Islet of Langerhans (tissue), 1 donor: Measurements from ENCODE around the gene TFR2.
"Not testable (repeated sequence)": the region's sequence is repeated elsewhere in the genome, so short reads cannot be mapped to it uniquely, and the experiment has no call there.

Experiments used
- FAIRE-seq: peaks from one replicate; lab custom pipeline; 2011; peaks lifted over from hg19 to GRCh38; lab: Jason Lieb, UNC

The TFR2 gene

DNA sequence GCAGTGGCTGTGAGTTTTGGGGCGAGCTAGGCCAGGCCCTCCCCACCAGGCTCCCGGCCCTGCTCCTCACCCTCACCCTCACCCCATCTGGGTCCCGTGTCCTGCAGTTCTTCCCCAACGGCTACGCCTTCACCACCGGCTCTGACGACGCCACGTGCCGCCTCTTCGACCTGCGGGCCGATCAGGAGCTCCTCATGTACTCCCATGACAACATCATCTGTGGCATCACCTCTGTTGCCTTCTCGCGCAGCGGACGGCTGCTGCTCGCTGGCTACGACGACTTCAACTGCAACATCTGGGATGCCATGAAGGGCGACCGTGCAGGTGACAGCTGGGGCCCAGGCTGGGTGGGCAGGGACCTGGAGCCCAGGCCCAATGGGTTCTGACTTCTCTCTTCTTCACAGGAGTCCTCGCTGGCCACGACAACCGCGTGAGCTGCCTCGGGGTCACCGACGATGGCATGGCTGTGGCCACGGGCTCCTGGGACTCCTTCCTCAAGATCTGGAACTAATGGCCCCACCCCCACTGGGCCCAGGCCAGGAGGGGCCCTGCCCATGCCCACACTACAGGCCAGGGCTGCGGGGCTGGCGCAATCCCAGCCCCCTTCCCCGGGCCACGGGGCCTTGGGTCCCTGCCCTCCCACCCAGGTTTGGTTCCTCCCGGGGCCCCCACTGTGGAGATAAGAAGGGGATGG is 37.1 kb upstream of the TFR2 start:
- FAIRE-seq = no peak

DNA sequence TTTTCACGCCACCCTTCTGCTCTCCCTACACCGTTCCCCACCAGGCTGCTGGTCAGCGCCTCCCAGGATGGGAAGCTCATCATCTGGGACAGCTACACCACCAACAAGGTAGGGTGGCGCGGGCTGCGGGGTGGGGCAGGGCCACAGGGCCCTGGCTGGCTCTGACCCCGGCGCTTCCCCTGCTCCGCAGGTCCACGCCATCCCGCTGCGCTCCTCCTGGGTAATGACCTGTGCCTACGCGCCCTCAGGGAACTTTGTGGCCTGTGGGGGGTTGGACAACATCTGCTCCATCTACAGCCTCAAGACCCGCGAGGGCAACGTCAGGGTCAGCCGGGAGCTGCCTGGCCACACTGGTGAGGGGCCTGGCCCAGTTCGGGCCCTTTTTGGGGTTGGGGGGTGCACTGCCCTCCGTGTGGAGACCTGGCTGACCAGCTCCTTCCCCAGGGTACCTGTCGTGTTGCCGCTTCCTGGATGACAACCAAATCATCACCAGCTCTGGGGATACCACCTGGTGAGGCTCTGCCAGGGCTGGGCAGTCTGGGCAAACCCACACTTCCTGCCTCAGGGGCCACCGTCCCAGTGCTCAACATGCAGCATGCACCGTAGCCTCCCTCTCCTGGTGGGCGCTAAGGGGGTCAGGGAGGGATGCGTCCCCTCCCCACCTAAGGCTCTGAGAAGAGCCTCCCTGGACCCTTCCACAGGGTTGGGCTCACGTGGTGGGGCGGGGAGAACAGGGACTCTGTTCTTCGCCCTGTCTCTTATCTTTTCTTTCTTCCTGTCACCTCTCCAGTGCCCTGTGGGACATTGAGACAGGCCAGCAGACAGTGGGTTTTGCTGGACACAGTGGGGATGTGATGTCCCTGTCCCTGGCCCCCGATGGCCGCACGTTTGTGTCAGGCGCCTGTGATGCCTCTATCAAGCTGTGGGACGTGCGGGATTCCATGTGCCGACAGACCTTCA is 36.2 kb upstream of the TFR2 start:
- FAIRE-seq = no peak

DNA sequence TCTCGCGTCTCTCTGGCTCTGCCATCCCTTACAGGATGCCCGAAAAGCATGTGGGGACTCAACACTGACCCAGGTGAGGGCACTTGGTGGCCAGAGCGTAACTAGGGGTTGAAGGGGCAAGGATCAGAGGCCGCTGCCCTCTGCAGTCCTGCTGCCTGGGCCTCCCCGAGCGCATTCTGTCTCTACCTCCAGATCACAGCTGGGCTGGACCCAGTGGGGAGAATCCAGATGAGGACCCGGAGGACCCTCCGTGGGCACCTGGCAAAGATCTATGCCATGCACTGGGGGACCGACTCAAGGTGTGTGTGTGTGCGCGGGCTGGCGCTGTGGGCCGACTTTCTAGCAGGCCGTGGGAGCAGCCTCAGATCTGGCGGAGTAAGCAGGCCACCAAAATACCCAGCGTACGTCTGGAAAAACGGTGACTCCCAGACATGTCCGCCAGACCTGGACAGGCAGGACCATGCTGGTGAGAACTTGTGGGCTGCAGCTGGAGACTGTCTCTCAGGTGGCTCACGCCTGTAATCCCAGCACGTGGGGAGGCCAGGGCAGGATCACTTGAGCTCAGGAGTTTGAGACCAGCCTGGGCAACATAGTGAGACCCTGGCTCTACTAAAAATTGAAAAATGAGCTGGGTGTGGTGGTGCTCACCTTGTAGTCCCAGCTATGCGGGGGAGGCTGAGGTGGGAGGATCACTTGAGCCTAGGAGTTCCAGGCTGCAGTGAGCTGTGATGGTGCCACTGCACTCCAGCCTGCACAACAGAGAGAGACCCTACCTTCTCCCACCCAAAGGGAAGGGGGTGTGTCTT is 35.4 kb upstream of the TFR2 start:
- FAIRE-seq = no peak

DNA sequence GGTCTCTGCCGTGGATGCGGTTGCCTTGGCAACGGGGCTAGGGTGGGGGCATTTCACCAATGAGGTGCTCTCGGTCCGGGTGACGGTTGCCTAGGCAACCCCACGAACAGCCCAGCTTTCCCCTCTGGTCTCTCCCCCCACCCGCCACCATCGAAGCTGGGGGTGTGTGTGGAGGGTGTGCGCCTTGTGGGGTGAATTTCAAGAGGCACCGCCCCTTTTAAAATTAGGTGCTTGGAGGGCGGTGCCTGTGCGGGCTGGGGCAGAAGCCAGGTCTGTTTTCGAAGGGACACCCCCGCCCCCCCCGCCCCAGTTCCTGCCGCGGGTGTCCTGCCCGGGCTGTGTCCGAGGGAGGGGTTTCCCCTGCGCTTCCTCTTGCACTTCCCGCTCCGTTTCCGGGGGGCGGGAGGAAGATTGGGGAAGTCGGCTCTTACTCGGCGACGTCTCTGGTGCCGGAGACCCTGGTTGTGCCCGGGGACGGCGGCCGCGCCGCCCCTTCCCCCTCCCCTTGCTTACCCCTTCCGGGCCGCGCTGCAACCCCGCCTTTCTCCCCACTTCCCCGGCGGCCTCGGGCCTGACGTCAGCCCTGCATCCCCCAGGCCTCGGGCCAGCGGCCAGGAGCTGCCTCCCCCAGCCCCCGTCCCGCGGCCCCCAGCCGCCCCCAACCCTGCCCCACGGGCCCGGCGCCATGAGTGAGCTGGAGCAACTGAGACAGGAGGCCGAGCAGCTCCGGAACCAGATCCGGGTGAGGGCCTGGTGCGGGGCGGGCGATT is 34.4 kb upstream of the TFR2 start:
- FAIRE-seq = no peak

DNA sequence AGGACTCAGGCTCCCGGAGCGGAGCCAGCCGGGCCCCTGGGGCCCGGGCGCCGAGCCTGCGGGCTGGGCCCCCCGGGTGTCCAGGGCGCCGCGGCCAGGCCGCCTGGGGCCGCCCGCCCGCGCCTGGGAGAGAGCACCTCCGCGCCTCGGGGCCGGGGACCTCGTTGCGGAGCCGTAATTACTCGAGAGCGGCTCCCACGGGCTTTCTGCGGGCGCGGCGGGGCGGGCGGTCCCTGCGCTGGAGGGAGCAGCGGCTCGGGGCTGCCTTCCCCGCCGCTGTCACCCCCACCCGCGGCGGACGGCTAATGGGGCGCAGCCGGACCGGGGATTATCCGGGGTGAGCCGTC is 33.7 kb upstream of the TFR2 start:
- no peak for FAIRE-seq

DNA sequence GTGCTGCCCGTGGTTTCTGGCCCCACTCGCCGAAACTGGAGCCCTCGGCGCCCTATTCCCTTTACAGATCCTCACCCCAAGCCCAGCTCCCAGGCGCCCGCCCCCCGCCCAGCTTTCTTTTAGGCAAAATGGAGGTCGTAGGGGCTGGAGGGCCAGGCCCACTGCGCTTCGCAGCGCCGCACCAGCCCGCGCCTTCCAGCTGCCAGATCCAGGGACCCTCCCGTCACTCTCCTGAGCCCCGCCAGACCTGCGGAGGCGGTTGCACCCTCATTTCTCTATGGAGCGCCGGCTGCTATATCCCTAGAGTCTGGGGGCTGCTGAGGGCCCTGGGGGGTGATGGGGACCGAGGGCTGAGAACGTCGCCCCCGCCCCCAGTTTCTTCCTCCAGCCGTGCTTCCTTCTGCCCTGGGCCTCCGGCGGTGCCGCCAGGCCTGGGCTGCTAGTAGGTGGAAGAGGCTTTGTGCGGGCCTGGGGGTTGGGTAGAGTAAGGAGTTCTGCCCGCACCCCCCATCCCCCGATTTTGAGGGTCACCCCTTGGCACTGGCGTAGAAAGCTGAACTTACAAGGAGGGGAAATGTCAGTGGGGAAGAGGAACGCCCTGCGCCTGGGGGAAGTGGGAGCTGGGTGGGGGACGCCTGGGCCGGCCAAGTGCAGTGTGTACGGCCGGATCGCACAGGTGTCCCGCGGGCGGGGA is 33.2 kb upstream of the TFR2 start:
- FAIRE-seq = no peak

DNA sequence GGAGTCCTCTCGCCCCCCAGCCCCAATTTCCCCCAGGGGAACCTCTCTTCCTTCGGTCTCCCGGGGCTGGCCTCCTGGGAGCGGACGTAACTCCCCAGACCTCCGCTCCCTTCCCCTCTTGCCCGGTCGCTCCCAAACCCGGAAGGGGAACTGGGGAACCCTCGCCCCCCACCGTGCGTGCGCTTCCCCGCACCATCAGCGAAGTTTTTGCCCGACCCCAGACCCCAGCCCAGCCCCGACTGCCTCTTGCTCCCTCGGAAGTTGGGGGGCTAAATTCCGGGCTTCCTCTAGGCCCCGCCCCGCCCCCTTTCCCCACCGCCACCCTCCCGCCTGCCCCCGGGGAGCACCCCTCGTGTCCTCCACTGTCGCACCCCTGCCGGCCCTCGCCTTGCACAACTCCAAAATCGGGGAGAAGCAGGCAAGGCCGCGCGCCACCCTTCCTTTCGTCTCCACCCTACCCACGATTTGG is 32.6 kb upstream of the TFR2 start:
- no peak for FAIRE-seq

DNA sequence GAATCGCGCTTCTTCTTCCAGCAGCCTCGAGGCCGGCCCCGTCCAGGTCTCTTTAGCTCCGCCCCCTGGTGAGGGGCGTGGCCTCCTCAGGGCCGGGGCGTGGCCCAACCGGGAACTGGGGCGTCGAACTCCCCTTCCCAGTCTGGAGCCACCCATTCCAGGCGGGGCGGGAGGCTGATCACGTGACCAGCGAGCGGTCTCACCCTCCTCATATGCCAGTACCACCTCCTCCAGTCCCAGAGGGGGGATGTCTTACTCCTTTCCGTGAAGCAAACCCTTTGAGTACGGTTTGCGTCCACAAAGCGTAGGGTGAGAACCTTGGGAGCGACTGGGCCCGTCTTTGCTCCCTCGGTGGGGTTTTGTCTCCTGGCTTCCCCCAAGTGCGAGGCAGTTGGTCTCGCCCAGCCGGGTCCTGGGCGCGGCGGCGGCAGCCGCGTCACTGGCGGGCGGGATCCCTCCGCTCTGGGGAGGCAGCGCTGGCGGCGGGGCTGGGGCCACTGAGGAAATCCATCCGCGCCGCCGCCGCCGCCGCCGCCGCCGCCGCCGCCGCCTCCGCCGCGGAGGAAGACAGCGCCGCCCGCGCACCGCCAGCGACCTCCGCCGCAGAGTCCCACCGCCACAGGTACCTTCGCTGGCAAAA is 32.1 kb upstream of the TFR2 start, which contains the start of gene GNB2:
Gene GNB2, plus strand, starts transcription at position 439 of the 640 bp plus-strand sequence. CDS start 2,526 bp downstream, outside the sequence.
- FAIRE-seq = no peak

DNA sequence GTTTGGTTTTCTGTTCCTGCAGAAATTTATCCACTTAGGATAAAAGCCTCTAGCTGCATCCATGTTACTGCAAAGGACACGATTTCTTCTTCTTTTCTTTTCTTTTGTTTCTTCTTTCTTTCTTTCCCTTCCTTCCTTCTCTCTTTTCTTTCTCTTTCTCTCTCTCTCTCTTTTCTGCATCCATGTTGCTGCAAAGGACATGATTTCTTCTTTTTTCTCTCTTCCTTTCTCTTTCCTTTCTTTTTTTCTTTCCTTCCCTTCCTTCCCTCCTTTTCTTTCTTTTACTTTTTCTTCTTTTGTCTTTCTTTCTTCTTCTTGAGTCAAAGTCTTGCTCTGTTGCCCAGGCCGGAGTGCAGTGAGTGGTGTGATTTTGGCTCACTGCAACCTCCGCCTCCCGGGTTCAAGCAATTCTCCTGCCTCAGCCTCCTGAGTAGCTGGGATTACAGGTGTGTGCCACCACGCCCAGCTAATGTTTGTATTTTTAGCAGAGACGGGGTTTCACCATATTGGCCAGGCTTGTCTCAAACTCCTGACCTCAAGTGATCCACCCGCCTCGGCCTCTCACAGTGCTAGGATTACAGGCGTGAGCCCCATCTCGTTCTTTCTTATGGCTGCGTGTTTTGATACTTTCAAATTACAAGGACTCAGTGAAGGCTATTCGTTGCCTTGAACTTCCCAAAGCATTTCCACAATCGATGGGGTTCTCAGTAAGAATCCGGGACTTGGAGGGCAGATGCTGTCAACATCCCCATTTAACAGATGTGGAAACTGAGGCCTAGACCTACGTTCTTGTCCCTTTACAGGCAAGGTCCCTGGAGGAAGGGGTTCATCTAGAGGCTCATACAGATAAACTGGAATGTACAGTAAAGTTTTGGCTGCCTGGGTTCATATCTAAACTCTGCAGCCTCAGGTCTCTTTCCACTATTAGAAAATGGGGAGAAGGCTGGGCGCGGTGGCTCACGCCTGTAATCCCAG is 30.3 kb upstream of the TFR2 start:
- no peak for FAIRE-seq

DNA sequence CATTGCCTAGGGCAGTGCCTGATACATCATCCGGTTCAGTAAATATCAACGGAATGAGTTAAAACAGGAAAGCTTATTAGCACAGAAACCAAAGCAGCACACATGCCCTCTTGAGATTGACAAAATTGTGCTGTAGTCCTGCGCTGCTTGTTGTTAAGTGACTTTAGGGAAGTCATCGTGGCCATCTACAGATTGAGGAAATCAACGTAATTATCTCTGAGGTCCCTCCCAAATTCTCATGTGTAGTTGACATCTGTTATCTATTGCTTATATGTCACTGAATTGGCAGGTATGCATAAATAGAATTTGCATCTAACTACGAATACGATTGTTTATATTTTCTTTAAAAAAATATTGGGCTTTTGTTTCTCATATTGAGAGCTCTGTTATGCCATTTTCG is 28.7 kb upstream of the TFR2 start:
- FAIRE-seq = no peak

DNA sequence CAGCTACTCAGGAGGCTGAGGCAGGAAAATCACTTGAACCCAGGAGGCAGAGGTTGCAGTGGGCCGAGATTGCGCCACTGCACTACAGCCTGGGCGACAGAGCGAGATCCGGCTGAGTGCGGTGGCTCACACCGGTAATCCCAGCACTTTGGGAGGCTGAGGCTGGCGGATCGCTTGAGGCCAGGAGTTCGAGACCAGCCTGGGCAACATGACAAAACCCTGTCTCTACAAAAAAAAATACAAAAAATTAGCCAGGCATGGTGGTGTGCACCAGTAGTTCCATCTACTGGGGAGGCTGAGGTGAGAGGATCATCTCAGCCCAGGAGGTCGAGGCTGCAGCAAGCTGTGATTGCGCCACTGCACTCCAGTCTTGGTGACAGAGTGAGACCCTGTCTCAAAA is 27.8 kb upstream of the TFR2 start:
- FAIRE-seq = not testable (repeated sequence)

DNA sequence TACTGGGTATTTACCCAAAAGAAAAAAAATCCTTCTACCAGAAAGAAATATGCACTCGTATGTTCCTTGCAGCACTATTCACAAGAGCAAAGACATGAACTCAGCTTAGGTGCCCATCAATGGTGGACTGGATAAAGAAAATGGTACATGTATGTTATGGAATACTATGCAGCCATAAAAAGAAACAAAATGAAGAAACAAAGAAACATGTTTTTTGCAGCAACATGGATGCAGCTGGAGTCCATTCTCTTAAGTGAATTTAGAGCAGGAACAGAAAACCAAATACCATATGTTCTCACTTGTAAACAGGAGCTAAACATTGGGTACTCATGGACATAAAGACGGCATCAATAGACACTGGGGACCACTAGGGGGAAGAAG is 26.7 kb upstream of the TFR2 start:
- FAIRE-seq = no peak

DNA sequence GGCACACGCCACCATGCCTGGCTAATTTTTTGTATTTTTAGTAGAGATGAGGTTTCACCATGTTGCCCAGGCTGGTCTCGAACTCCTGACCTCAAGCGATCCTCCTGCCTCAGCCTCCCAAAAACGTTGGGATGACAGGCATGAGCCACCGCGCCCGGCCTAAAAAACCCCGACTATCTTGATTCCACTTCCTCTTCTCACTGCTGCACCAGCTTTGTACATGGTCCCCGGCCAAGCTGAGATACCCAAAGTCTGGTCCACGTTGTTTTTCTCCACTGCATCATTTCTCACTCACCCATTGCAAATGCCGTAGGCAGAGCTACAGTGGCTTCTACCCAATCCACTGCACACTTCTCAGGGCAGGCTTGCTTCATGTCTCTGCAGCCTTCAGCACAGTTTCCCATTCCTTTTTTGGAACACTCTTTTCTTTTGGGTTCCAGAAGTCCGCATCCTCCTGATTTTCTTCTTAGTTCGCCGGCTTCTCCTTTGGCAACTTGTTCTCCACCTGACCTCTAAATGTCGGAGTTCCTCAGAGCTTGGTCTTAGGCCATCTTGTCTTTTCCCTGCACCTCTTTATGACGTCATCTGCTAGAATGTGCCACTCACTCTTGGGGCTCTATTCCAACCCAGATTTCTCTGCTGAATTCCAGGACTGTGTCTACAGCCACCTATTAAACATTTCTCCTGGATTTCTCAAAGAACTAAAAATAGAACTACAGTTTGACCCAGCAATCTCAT is 26.1 kb upstream of the TFR2 start:
- no peak for FAIRE-seq

DNA sequence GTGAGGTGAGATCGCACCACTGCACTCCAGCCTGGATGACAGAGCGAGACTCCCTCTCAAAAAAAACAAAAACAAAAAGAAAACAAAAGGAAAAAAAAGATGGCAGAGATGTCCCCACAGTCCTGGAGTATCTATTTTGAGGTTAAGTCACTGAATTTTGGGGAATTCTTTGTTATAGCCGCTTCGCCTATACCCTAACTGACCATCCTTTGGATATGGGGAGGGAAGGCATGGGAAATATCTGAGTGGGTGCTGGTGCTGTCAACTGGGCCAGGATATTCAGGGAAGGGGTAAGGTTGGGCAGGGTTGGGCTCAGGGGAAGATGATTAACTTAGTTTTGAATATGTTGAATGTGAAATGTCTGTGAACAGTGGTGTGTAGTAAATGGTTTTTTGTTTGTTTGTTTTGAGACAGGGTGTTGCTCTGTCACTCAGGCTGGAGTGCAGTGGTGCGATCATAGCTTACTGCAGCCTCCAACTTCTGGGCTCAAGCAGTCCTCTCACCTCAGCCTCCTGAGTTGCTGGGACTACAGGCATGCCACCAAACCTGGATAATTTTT is 23.9 kb upstream of the TFR2 start:
- no peak for FAIRE-seq

DNA sequence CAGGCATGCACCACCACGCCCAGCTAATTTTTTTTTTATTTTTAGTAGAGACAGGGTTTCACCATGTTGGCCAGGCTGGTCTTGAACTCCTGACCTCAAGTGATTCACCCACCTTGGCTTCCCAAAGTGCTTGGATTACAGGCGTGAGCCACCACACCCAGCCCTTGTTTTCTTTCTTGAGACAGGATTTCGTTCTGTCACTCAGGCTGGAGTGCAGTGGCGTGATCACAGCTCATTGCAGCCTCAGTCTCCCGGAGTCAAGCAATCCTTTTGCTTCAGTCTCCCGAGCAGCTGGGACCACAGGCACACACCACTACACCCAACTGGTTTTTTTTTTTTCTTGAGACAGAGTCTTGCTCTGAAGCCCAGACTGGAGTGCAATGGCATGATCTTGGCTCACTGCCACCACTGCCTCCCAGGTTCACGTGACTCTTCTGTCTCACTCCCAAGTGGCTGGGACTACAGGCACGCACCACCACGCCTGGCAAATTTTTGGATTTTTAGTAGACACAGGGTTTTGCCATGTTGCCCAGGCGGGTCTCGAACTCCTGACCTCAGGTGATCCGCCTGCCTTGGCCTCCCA is 20.9 kb upstream of the TFR2 start:
- not testable (repeated sequence) for FAIRE-seq

DNA sequence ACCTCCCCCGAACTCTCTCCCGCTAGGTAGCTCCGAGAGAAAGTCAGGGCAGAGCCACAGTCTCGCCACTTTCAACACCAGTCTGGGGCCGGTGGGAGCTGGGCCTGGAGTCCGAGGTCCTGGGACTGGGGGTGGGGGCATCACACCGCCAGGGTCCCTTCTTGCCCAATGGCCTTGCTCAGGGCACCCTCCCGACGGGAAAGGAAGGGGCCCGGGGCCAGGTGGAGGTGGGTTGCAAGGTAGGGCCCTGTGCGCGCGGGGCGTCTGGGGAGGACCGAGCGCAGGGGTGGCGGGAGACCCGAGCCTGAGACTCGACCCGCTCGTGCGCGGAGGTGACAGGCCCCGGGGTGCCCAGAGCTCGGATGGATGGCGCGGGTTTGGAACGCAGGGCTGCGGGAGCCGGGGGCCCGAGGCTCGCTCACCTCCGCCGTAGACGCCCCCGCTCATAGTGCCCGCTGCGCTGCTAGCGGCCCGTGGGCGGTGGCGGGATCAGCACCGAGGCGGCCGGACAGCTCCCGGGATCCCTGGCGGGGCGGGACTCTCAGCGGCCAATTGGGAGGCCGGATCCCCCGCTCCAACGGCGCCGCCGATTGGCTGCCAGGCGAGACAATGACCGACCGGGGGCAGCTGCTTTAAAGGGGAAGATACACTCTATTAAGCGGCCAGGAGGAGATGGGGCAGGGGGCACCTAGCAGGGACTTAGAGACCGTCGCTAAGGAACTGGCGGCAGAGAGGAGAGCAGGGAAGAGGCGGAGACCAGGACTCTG is 14.7 kb upstream of the TFR2 start, which contains the start of gene ACTL6B:
Gene ACTL6B, minus strand, starts transcription at position 541 of the 767 bp plus-strand sequence. Its CDS starts 94 bp downstream, at position 447.
- no peak for FAIRE-seq
